Adrenal gland (tissue), 5 donors: ENCODE results near the gene ANXA7.

ENCODE experiments used
- POLR2A ChIP-seq, 2 donors: fragments of 450-650 bp; IDR thresholded peaks; one replicate each; pipeline ENCODE4 v1.6.1; 2017; ENCODE audit warnings: antibody characterized with exemption in 2 of 2, mild to moderate bottlenecking in 2 of 2, moderate library complexity in 1 of 2
- TF ChIP-seq, protein P1 (sequence below), 6 experiments: fragments of 450-650 bp in 4 of 6; fragments of 200-600 bp in 2 of 6; sonication (generic) in 1 of 6; IDR thresholded peaks; 1 replicate in 5 of 6; 2 replicates in 1 of 6; pipeline versions ENCODE4 v1.5.1 to v1.8.0; 2016 to 2021; ENCODE audit warnings: antibody characterized with exemption in 6 of 6, mild to moderate bottlenecking in 2 of 6, moderate library complexity in 1 of 6
- donor health status: DM: no; HTN: no; CAD: no.

DNA sequence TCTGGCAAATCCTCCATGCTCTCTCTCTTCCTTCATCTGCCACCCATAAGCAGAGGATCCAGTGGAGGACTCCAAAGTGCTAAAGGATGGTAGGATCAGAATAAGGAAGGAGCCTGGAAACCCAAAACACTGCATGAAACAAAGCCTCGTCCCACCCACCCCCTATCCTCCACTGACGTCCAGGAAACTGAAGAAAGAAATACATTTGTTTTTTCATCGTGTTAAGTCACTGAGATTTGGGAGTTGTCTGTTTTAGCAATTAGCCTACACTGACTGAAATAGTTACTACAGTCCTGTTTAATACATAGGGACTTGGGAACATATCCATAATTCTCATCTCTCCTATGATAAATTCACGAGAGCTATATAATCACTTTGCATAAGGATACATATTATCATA, 14.8 kb downstream of the ANXA7 start:
- TF ChIP-seq, protein P1, sequence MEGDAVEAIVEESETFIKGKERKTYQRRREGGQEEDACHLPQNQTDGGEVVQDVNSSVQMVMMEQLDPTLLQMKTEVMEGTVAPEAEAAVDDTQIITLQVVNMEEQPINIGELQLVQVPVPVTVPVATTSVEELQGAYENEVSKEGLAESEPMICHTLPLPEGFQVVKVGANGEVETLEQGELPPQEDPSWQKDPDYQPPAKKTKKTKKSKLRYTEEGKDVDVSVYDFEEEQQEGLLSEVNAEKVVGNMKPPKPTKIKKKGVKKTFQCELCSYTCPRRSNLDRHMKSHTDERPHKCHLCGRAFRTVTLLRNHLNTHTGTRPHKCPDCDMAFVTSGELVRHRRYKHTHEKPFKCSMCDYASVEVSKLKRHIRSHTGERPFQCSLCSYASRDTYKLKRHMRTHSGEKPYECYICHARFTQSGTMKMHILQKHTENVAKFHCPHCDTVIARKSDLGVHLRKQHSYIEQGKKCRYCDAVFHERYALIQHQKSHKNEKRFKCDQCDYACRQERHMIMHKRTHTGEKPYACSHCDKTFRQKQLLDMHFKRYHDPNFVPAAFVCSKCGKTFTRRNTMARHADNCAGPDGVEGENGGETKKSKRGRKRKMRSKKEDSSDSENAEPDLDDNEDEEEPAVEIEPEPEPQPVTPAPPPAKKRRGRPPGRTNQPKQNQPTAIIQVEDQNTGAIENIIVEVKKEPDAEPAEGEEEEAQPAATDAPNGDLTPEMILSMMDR (IDR thresholded peaks at IDR 0.05) = no peak
- no peak for TF ChIP-seq POLR2A (IDR thresholded peaks at IDR 0.05)
